ENCODE measurements around the gene FTHL17.

FTHL17 gene

DNA sequence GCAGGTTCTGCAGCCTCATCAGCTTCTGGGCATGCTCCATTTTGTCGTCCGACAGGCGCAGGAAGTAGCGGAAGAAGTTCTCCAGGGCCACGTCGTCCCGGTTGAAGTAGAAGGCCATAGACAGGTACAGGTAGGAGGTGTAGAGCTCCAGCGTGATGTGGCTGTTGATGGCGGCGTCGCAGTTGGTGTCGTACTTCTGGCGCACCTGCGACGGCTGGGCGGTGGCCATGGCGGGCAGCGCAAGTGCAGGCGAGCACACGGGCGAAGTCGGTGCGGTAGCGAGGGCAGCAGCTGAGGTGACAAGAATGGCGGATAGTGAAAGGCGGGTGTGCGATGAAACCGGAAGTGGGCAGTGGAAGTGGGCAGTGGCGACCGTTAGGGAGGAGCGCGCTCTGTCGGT lies at the start of gene FTHL17:
Gene FTHL17 (minus strand): TSS at position 317 of the 400 bp plus-strand sequence. CDS start 88 bp downstream, at position 229.
- no peak for DNase-seq
- no peak for TF ChIP-seq POLR2A (IDR thresholded peaks at IDR 0.05; ENCODE audit: low read length)

DNA sequence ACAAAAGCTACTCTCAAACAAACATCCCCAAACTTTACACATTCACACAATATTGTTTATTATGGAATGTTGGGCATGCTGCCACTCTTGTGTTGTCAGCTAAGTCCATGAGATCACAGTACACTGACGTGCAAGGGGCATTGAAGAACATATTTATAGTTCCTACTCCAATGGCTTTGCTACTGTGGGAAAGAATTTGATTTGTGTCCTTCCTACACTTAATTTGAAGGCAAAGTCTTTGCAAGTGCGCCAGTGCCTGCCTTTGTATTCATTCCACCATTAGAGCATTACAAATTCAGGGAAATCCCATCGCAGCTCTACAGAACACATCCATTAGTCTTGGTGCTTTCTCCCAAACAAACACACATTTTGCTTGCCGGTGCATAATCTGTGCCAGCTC lies 45.4 kb upstream of the FTHL17 start:
- no peak for DNase-seq
- no peak for TF ChIP-seq GATA1 (IDR thresholded peaks at IDR 0.05; ENCODE audit: low read depth, low read length)
- no peak for TF ChIP-seq POLR2A (IDR thresholded peaks at IDR 0.05; ENCODE audit: low read length)

- TF ChIP-seq GATA1 (IDR thresholded peaks at IDR 0.05; ENCODE audit: low read depth, low read length) (no peak), POLR2A (IDR thresholded peaks at IDR 0.05; ENCODE audit: low read length) (no peak)
- no peak for DNase-seq
These were observed 43.6 kb upstream of the FTHL17 start for GRCh38 chrX:31115398-31115797.

GRCh38 chrX:31114858-31115257 lies 43.0 kb upstream of the FTHL17 start:
- no peak for DNase-seq
- TF ChIP-seq POLR2A (IDR thresholded peaks at IDR 0.05; ENCODE audit: low read length) (no peak), GATA1 (IDR thresholded peaks at IDR 0.05; ENCODE audit: low read depth, low read length) (no peak)

DNA sequence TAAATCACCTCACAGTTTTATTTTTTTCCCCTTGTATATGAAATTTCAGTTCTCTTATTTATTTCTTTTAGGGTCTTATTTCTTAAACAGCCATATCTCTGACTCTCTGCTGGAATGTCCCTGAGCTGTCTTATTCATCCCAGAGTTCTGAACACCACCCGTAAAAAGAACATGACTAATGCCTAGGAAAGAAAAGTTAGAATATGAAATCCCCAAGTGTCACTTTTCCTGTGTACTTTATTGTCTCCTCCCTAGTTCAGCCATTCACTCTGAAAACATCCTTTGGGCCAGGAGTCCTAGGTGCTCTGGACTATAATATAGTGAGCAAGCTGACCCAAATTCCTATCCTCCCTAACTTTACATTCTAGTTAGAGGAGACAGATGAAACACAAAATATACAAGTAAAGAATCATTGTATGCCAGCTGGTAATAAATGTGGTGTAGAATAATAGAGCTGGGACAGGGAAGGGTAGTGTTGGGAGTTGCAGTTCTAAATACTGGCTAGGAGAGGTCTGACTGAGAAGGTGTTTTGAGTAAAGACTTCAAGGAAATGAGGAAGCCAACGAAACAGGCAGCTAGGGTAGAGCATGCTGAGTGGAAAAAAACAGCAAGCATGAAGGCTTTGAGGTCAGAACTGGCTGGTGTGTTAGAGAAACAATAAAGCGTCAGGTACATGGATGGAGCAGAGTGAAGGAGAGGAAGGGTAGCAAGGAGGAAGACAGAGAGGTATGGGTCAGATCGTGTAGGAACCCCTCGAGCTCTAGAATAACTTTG lies 40.6 kb upstream of the FTHL17 start:
- no peak for DNase-seq
- no peak for TF ChIP-seq POLR2A (IDR thresholded peaks at IDR 0.05; ENCODE audit: low read length)
- TF ChIP-seq GATA1 (IDR thresholded peaks at IDR 0.05; ENCODE audit: low read depth, low read length): no peak

DNA sequence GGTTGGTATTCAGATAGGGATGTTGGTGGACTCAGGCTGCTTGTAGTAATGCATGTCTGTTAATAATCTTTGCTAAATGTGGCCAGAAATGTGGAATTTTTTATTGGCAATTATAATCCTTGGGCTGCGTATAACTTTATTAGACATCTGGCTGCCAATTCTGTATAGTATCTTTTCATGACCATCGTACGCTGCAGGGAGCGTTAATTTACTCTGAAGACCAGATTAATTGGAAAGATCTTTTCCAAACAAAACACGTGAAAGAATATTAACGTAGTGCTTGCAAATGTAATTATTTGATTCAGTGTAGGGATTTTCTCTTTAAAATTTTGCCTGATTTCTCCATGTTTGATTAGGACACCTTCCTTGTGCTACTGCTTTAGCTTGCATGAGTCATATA lies 38.8 kb upstream of the FTHL17 start:
- TF ChIP-seq POLR2A (IDR thresholded peaks at IDR 0.05; ENCODE audit: low read length) (no peak), GATA1 (IDR thresholded peaks at IDR 0.05; ENCODE audit: low read depth, low read length) (no peak)
- DNase-seq: no peak

- no peak for TF ChIP-seq GATA1 (IDR thresholded peaks at IDR 0.05; ENCODE audit: low read depth, low read length)
- no peak for TF ChIP-seq POLR2A (IDR thresholded peaks at IDR 0.05; ENCODE audit: low read length)
- DNase-seq: no peak
These were observed 27.8 kb upstream of the FTHL17 start for GRCh38 chrX:31099536-31100090.

- DNase-seq: no peak
- TF ChIP-seq GATA1 (IDR thresholded peaks at IDR 0.05; ENCODE audit: low read depth, low read length) (no peak), POLR2A (IDR thresholded peaks at IDR 0.05; ENCODE audit: low read length) (no peak)
These were observed 26.2 kb upstream of the FTHL17 start for GRCh38 chrX:31098079-31098478.

DNA sequence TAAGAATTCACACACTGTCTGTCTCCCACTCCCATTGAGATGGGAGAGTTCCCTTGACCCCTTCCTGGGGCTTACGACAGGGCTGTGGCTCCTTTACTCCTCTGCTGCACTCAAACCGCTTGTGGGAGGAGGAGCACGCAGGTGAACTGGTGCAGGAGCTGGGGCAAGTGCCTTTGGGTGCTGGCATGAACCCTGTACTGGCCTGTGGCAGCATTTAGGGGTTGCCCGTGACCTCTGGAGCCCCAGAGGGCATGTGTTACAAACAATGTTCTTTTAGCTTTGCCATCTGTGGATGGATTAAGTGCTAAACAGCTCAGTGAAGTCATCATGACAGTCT lies 21.8 kb upstream of the FTHL17 start:
- no peak for TF ChIP-seq POLR2A (IDR thresholded peaks at IDR 0.05; ENCODE audit: low read length)
- no peak for TF ChIP-seq GATA1 (IDR thresholded peaks at IDR 0.05; ENCODE audit: low read depth, low read length)
- DNase-seq: no peak

DNA sequence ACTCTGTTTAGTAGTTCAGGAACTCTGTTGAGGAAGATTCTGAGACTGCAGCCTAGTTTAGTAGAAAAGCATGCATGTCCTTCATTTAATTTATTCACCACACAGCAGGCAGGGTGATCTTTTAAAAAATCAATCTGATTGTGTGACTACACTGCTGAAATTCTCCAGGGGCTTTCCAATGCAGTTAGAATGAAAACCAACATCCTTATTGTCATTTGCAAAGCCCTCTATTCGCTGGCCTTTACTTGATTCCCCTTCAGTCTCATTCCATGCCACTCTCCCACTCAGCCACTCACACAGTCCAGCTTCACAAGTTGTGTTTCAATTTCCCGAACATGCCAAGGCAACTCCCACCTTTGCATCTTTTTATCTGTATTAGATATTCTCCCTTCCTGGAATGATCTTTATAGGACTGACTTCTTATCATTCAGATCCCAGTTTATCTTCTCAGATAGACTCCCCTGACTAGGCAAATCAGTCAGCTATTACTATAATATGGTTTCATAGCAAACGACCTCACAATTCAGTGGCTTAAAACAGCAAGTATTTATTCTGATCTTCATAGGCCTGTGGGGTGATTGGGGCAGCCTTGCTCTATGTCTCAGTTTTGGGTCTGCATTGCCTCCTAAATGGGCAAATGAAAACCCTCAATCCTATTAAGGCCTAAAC lies 21.3 kb upstream of the FTHL17 start:
- no peak for DNase-seq
- TF ChIP-seq POLR2A (IDR thresholded peaks at IDR 0.05; ENCODE audit: low read length) (no peak), GATA1 (IDR thresholded peaks at IDR 0.05; ENCODE audit: low read depth, low read length) (no peak)

DNA sequence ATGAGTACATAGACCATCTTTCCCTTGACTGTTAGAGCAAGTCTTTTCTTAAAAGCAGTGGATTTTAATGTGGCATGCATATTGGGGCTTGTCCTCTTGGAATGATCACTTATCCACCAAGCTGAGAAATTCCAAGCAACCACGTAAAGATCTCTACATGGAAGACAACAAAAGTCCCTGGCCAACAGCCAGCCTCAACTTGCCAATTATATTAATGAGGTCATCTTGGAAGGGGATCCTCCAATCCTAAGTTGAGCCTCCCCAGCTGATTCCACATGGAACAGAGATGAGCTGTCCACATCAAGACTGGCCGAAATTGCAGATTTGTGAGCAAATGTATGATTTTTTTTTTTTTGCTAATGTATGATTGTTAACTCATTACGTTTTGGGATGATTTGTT lies 20.6 kb upstream of the FTHL17 start:
- no peak for TF ChIP-seq POLR2A (IDR thresholded peaks at IDR 0.05; ENCODE audit: low read length)
- TF ChIP-seq GATA1 (IDR thresholded peaks at IDR 0.05; ENCODE audit: low read depth, low read length): no peak
- no peak for DNase-seq

GRCh38 chrX:31091819-31092218 lies 20.0 kb upstream of the FTHL17 start:
- DNase-seq: no peak
- TF ChIP-seq POLR2A (IDR thresholded peaks at IDR 0.05; ENCODE audit: low read length): no peak
- no peak for TF ChIP-seq GATA1 (IDR thresholded peaks at IDR 0.05; ENCODE audit: low read depth, low read length)

GRCh38 chrX:31074522-31074921 lies 2.7 kb upstream of the FTHL17 start:
- TF ChIP-seq GATA1 (IDR thresholded peaks at IDR 0.05; ENCODE audit: low read depth, low read length): no peak
- no peak for TF ChIP-seq POLR2A (IDR thresholded peaks at IDR 0.05; ENCODE audit: low read length)
- DNase-seq: no peak

GRCh38 chrX:31071262-31071661 lies 579 bp downstream of the FTHL17 start:
- DNase-seq: no peak
- TF ChIP-seq GATA1 (IDR thresholded peaks at IDR 0.05; ENCODE audit: low read depth, low read length) (no peak), POLR2A (IDR thresholded peaks at IDR 0.05; ENCODE audit: low read length) (no peak)

DNA sequence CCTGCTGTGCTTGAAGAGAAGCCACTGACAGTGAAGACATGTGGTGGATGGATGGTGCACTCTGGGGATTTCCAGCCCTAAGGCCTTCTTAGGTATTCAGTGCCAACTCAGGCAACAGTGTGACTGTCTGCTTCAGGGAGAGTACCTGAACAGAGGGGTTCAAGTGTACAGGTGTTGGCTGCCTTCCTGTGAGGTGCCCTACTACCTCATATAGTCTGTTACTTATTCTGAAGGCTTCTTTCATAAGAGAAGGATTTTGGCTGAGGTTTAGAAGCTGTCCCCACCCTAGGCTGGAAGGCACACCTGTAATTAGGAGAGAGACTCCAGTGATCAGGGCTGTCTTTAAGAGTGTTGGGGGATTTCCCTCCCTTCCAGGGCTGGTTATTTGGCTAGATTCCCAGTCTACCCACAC lies 1.8 kb downstream of the FTHL17 start:
- TF ChIP-seq POLR2A (IDR thresholded peaks at IDR 0.05; ENCODE audit: low read length) (no peak), GATA1 (IDR thresholded peaks at IDR 0.05; ENCODE audit: low read depth, low read length) (no peak)
- no peak for DNase-seq
